HepG2 (cell line): ENCODE results near the gene SEMA3B. TPM values are rescaled to one million over a fixed set of nuclear protein-coding genes. Genes with fewer than 3 reads are reported as not detected.

Experiments used
- AGO1 ChIP-seq: fragments of 200-400 bp; formaldehyde crosslinking; IDR thresholded peaks from 2 replicates; pipeline ENCODE4 v1.6.1; 2017; ENCODE audit warnings: mild to moderate bottlenecking, low read depth, low read length, moderate library complexity; ENCODE audit not compliant: poor library complexity, severe bottlenecking
- ASH2L ChIP-seq: fragments of 300-600, 200-600 bp; sonication (generic); IDR thresholded peaks from 2 replicates; pipeline ENCODE4 v1.7.0; 2017; ENCODE audit warnings: low read depth, mild to moderate bottlenecking, moderate library complexity, mixed read lengths, low read length; ENCODE audit not compliant: insufficient read length
- BCLAF1 ChIP-seq: fragments of 450-650 bp; IDR thresholded peaks from 2 replicates; pipeline ENCODE4 v1.6.1; 2017; ENCODE audit warnings: mild to moderate bottlenecking
- CREB1 ChIP-seq, 2 experiments: fragments of 450-650 bp in 1 of 2; IDR thresholded peaks; 2 replicates each; pipeline ENCODE4 v1.6.1; 2016 to 2017; ENCODE audit warnings: control low read depth in 1 of 2, mild to moderate bottlenecking in 1 of 2, missing compliant biosample characterization in 1 of 2, missing genetic modification characterization in 1 of 2
- EZH2 ChIP-seq: conservative IDR thresholded peaks from 2 replicates; pipeline ENCODE4 v1.6.1; 2012; ENCODE audit warnings: mild to moderate bottlenecking, low read depth, low read length, moderate library complexity
- FIP1L1 ChIP-seq: fragments of 200-400 bp; formaldehyde crosslinking; IDR thresholded peaks from 2 replicates; pipeline ENCODE4 v1.6.1; 2018; ENCODE audit warnings: low read depth, mild to moderate bottlenecking, low read length, moderate library complexity, borderline replicate concordance; ENCODE audit not compliant: insufficient read depth
- FOXP1 ChIP-seq, 2 experiments: fragments of 450-650 bp in 1 of 2; IDR thresholded peaks; 2 replicates each; pipeline ENCODE4 v1.6.1; 2017 to 2018; ENCODE audit warnings: antibody characterized with exemption in 1 of 2
- HIC2 ChIP-seq: sonication (generic); formaldehyde crosslinking; IDR thresholded peaks from 2 replicates; pipeline ENCODE4 v1.9.0; 2022; ENCODE audit warnings: low read depth, missing genetic modification reagents
- JUND ChIP-seq: sonication (generic); formaldehyde crosslinking; IDR thresholded peaks from 2 replicates; pipeline ENCODE4 v1.8.0; 2022; ENCODE audit warnings: mild to moderate bottlenecking, missing genetic modification reagents
- NCOA1 ChIP-seq: sonication (generic); formaldehyde crosslinking; IDR thresholded peaks from 2 replicates; pipeline ENCODE4 v1.9.0; 2021; ENCODE audit warnings: missing genetic modification reagents
- NR2F6 ChIP-seq, 2 experiments: IDR thresholded peaks; 2 replicates each; pipeline ENCODE4 v1.6.1; 2016; ENCODE audit warnings: antibody characterized with exemption in 1 of 2, mild to moderate bottlenecking in 1 of 2
- POLR2A ChIP-seq, 2 experiments: IDR thresholded peaks; 2 replicates each; pipeline ENCODE4 v1.6.1; 2011; ENCODE audit warnings: low read depth in 2 of 2, low read length in 2 of 2, mild to moderate bottlenecking in 1 of 2, moderate library complexity in 1 of 2; ENCODE audit not compliant: insufficient read depth in 1 of 2
- PPARG ChIP-seq: conservative IDR thresholded peaks from 2 replicates; pipeline ENCODE4 v1.6.1; 2016; ENCODE audit warnings: missing biosample characterization, missing genetic modification reagents
- PTBP1 ChIP-seq: fragments of 200-400 bp; formaldehyde crosslinking; IDR thresholded peaks from 2 replicates; pipeline ENCODE4 v1.6.1; 2018; ENCODE audit warnings: low read length, low read depth; ENCODE audit not compliant: poor library complexity, severe bottlenecking
- RBAK ChIP-seq: sonication (generic); formaldehyde crosslinking; IDR thresholded peaks from 2 replicates; pipeline ENCODE4 v1.5.1; 2020; ENCODE audit warnings: mild to moderate bottlenecking, missing genetic modification reagents
- RBM39 ChIP-seq: fragments of 200-400 bp; formaldehyde crosslinking; IDR thresholded peaks from one replicate; pipeline ENCODE4 v1.6.1; 2018; ENCODE audit warnings: antibody characterized with exemption, mild to moderate bottlenecking, low read depth, low read length; ENCODE audit not compliant: poor library complexity, severe bottlenecking
- RFXAP ChIP-seq: sonication (generic); formaldehyde crosslinking; IDR thresholded peaks from 2 replicates; pipeline ENCODE4 v1.4.0; 2020; ENCODE audit warnings: missing genetic modification reagents, borderline replicate concordance
- TBX3 ChIP-seq: fragments of 450-650 bp; IDR thresholded peaks from 2 replicates; pipeline ENCODE4 v1.6.1; 2017; ENCODE audit warnings: antibody characterized with exemption, mild to moderate bottlenecking, inconsistent platforms, borderline replicate concordance
- TEAD3 ChIP-seq: optimal IDR thresholded peaks from 2 replicates; pipeline ENCODE3; 2016; ENCODE audit warnings: borderline replicate concordance
- ZBTB33 ChIP-seq: sonication (generic); formaldehyde crosslinking; IDR thresholded peaks from 2 replicates; pipeline ENCODE4 v1.4.0; 2020; ENCODE audit warnings: missing genetic modification reagents
- ZNF143 ChIP-seq: sonication (generic); formaldehyde crosslinking; IDR thresholded peaks from 2 replicates; pipeline ENCODE4 v1.4.0; 2020; ENCODE audit warnings: missing genetic modification reagents
- ZNF350 ChIP-seq: sonication (generic); formaldehyde crosslinking; IDR thresholded peaks from 2 replicates; pipeline ENCODE4 v1.4.0; 2020; ENCODE audit warnings: mild to moderate bottlenecking, low read depth, missing genetic modification reagents, borderline replicate concordance
- ZNF7 ChIP-seq: IDR thresholded peaks from 2 replicates; pipeline ENCODE4 v1.6.1; 2016; ENCODE audit warnings: missing biosample characterization, missing genetic modification reagents
- polyA plus RNA-seq, 8 experiments: library from polyadenylated mRNA; depleted of rRNA in 3 of 8; stranded (reverse) in 7 of 8; unstranded in 1 of 8; fragments of >200 nt; fragmentation: Illumina TruSeq in 4 of 8; extraction: Trizol in 4 of 8; gene quantifications; 2 replicates each; pipeline versions ENCODE4 v1.2.1 to v1.2.3, GENCODE V29; 2011 to 2016; ENCODE audit warnings: low read depth in 4 of 8, missing spikeins in 1 of 8, mixed read lengths in 1 of 8; ENCODE audit not compliant: insufficient read depth in 1 of 8
- total RNA-seq, 5 experiments: library from RNA; depleted of rRNA; stranded (reverse); fragments of >200 nt; fragmentation: Illumina TruSeq; extraction: Trizol; gene quantifications; 2 replicates each; pipeline ENCODE4 v1.2.3, GENCODE V29; 2016; ENCODE audit warnings: low read depth in 1 of 5

Gene SEMA3B
- total and polyA plus RNA-seq, 2 of the 13 experiments (the other 11 are each of a cell fraction or from before 2014, with no cell fraction given): 93.2 to 158 TPM

GRCh38 chr3:50321336-50322114, 52.6 kb downstream of the SEMA3B start (continued):
- TF ChIP-seq CREB1 (IDR thresholded peaks at IDR 0.05) (no peak), CREB1 (CRISPR knock-in tag; IDR thresholded peaks at IDR 0.05) (peak; percentile 56; the same call in 1 of the 2 replicates), EZH2 (no peak), NCOA1 (CRISPR knock-in tag) (no peak), ZNF350 (peak; percentile 44), RBAK (CRISPR knock-in tag) (0 out of 2 replicates have a peak, but pooled peaks have one; percentile 14), TBX3 (peak; percentile 31; the same call in 1 of the 2 replicates), ASH2L (peak; percentile 92), PTBP1 (no peak), POLR2A (IDR thresholded peaks at IDR 0.05; ENCODE audit: insufficient read depth in 1 of 2, low read depth in 2 of 2, low read length in 2 of 2) (no peak; a peak in 1 of 4 replicates), FOXP1 (IDR thresholded peaks at IDR 0.05) (no peak), FOXP1 (CRISPR knock-in tag; IDR thresholded peaks at IDR 0.05) (no peak), NR2F6 (IDR thresholded peaks at IDR 0.05) (peak; percentile 57; the same call in 1 of the 2 replicates), NR2F6 (CRISPR knock-in tag; IDR thresholded peaks at IDR 0.05) (peak; percentile 71), ZNF143 (CRISPR knock-in tag) (peak; percentile 6; the same call in 1 of the 2 replicates), RFXAP (CRISPR knock-in tag) (peak; percentile 76; the same call in 1 of the 2 replicates), PPARG (CRISPR knock-in tag) (peak; percentile 12; the same call in 1 of the 2 replicates), BCLAF1 (no peak), JUND (CRISPR knock-in tag) (no peak), ZBTB33 (no peak), RBM39 (peak; percentile 19), ZNF7 (CRISPR knock-in tag) (0 out of 2 replicates have a peak, but pooled peaks have one; percentile 34), TEAD3 (no peak), AGO1 (peak; percentile 18), FIP1L1 (no peak), HIC2 (CRISPR knock-in tag) (peak; percentile 67; the same call in 1 of the 2 replicates)
